Natural killer cell (primary cell): ENCODE measurements around the gene VWA2. TPM values are rescaled to one million over a fixed set of nuclear protein-coding genes. Genes with fewer than 3 reads are reported as not detected.

ENCODE experiments used
- ATAC-seq, 3 donors: fragments of 150-1000 bp in 2 of 3; fragments of 200-7000 bp in 1 of 3; cut with Tn5 transposase; 1 replicate in 1 of 3; 2 replicates in 2 of 3; pipeline ENCODE4 v1.10.0; 2021; ENCODE audit warnings: mild to moderate bottlenecking in 2 of 3, moderate library complexity in 2 of 3
- DNase-seq, 2 donors: peaks; one replicate each; pipeline versions ENCODE4 v3.0.0 to v3.0.0-alpha.2; 2013 to 2021; ENCODE audit warnings: mixed read lengths in 1 of 2
- H3K27ac ChIP-seq: one replicate; pipeline ENCODE4 v1.5.1; 2013; ENCODE audit warnings: mild to moderate bottlenecking, low read length
- H3K27me3 ChIP-seq: one replicate; pipeline ENCODE4 v1.6.1; 2013; ENCODE audit warnings: low read length; ENCODE audit not compliant: control insufficient read depth, insufficient read depth
- H3K36me3 ChIP-seq: one replicate; pipeline ENCODE4 v1.6.1; 2013; ENCODE audit warnings: low read length; ENCODE audit not compliant: control insufficient read depth, insufficient read depth
- H3K4me1 ChIP-seq: one replicate; pipeline ENCODE4 v1.6.1; 2013; ENCODE audit warnings: low read length; ENCODE audit not compliant: control insufficient read depth, insufficient read depth
- H3K4me3 ChIP-seq: one replicate; pipeline ENCODE4 v1.5.1; 2013; ENCODE audit warnings: low read length
- H3K9me3 ChIP-seq: one replicate; pipeline ENCODE4 v1.6.1; 2013; ENCODE audit warnings: low read length; ENCODE audit not compliant: control insufficient read depth, insufficient read depth
- H3K27ac Mint-ChIP-seq, 2 donors: one replicate each; pipeline ENCODE4 v1.8.0; 2022; ENCODE audit warnings: mild to moderate bottlenecking in 2 of 2, mixed read lengths in 2 of 2, moderate library complexity in 1 of 2
- H3K27me3 Mint-ChIP-seq, 2 donors: one replicate each; pipeline ENCODE4 v1.8.0; 2022; ENCODE audit warnings: low read depth in 2 of 2, mixed read lengths in 2 of 2
- H3K36me3 Mint-ChIP-seq: one replicate; pipeline ENCODE4 v1.8.0; 2022; ENCODE audit warnings: mixed read lengths
- H3K4me1 Mint-ChIP-seq, 2 donors: one replicate each; pipeline ENCODE4 v1.8.0; 2022; ENCODE audit warnings: mixed read lengths in 2 of 2
- H3K4me3 Mint-ChIP-seq: one replicate; pipeline ENCODE4 v1.8.0; 2022; ENCODE audit warnings: mild to moderate bottlenecking, moderate library complexity, mixed read lengths
- H3K9me3 Mint-ChIP-seq, 2 donors: one replicate each; pipeline ENCODE4 v1.8.0; 2022; ENCODE audit warnings: mixed read lengths in 2 of 2
- CTCF ChIP-seq: fragments of 200-600 bp; IDR thresholded peaks from one replicate; pipeline ENCODE4 v1.8.0; 2022; ENCODE audit warnings: antibody characterized with exemption
- WGBS: methylation state at CpG from one replicate; pipeline ENCODE4 v1.1.7; 2013; ENCODE audit warnings: missing lambda C conversion rate; ENCODE audit not compliant: insufficient coverage; 5-methylcytosine and 5-hydroxymethylcytosine counted together
- intact Hi-C: fragments of 100-400 bp; cut with micrococcal nuclease; formaldehyde crosslinking; loops from one replicate; pipeline ENCODE4 v1.14.2; 2022
- total RNA-seq, 4 donors: library from RNA; stranded (reverse); fragments of 120-200 nt in 1 of 4; gene quantifications; one replicate each; pipeline versions ENCODE4 v1.2.3 to v1.2.4, GENCODE V29; 2013 to 2022

The VWA2 gene
- total RNA-seq, 3 donors from 2014 or later (not counting 1 experiment from before 2014, with no cell fraction given): not detected

DNA sequence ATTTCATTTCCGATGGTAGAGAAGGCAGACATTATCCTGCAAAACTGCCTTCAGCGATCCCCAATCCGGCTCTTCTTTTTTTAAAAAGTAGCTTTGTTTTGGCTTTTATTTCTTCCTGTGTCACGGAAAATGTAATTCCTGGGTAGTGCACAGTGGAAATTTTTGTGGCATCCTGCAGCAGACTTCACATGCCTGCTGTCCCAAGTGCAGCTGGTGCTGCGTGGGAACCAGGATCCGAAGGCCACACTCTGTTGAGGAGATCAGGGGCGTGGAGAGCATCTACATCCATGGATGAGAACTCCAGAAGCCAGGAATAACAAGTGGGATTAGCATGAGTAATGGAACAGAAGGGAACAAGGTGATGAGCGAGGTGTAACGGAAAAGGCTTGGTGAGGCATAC is 4.6 kb downstream of the VWA2 start:
- ATAC-seq (no peak), DNase-seq (no peak)
- no peak overlapping the region for H3K27ac Mint-ChIP-seq
- no peaks in the 10 kb centered on the region for H3K4me1 Mint-ChIP-seq
- 78% methylated on average over 9 of the region's 9 CpGs for WGBS
- Histone ChIP-seq H3K27me3 (peaks cover 2% of the 10 kb centered on the region), H3K27ac (no peak overlapping the region), H3K36me3 (no peaks in the 10 kb centered on the region), H3K4me3 (no peak overlapping the region), H3K9me3 (no peaks in the 10 kb centered on the region), H3K4me1 (peaks cover 3% of the 10 kb centered on the region)
- H3K9me3 Mint-ChIP-seq: no peaks in the 10 kb centered on the region
- intact Hi-C loops: no loop called here
- no peaks in the 10 kb centered on the region for H3K36me3 Mint-ChIP-seq
- no peak overlapping the region for H3K4me3 Mint-ChIP-seq
- no peak for TF ChIP-seq CTCF
- H3K27me3 Mint-ChIP-seq: peaks cover 34 to 56% of the 10 kb centered on the region in 2 donors

GRCh38 chr10:114244126-114244525 is 5.1 kb downstream of the VWA2 start:
- intact Hi-C loops: no loop called here
- Mint-ChIP-seq H3K36me3 (no peaks in the 10 kb centered on the region), H3K4me3 (no peak overlapping the region), H3K9me3 (no peaks in the 10 kb centered on the region), H3K4me1 (no peaks in the 10 kb centered on the region), H3K27ac (no peak overlapping the region), H3K27me3 (peaks cover 32 to 51% of the 10 kb centered on the region in 2 donors)
- Histone ChIP-seq H3K4me3 (no peak overlapping the region), H3K27me3 (peaks cover 1% of the 10 kb centered on the region), H3K4me1 (peaks cover 2% of the 10 kb centered on the region), H3K27ac (no peak overlapping the region), H3K36me3 (no peaks in the 10 kb centered on the region), H3K9me3 (no peaks in the 10 kb centered on the region)
- DNase-seq (no peak), ATAC-seq (no peak)
- WGBS: 61% methylated on average over 6 of the region's 6 CpGs
- no peak for TF ChIP-seq CTCF

GRCh38 chr10:114245121-114245791 is 6.2 kb downstream of the VWA2 start:
- Mint-ChIP-seq H3K27me3 (peaks cover 33 to 48% of the 10 kb centered on the region in 2 donors), H3K4me3 (no peak overlapping the region)
- 59% methylated on average over 9 of the region's 9 CpGs for WGBS

More at GRCh38 chr10:114245121-114245791, 6.2 kb downstream of the VWA2 start:
- Histone ChIP-seq H3K36me3 (no peaks in the 10 kb centered on the region), H3K4me3 (no peak overlapping the region), H3K4me1 (no peaks in the 10 kb centered on the region), H3K9me3 (no peaks in the 10 kb centered on the region), H3K27me3 (no peaks in the 10 kb centered on the region), H3K27ac (no peak overlapping the region)
- Mint-ChIP-seq H3K9me3 (no peaks in the 10 kb centered on the region), H3K4me1 (no peaks in the 10 kb centered on the region), H3K36me3 (no peaks in the 10 kb centered on the region), H3K27ac (no peak overlapping the region)
- ATAC-seq: no peak
- intact Hi-C loops: no loop called here
- DNase-seq: no peak
- no peak for TF ChIP-seq CTCF
